GM23338 (cell line): ENCODE measurements around the gene MAP1LC3A.

Experiments
- CREB1 ChIP-seq: fragments of 250-450 bp; sonication (Bioruptor Pico); IDR thresholded peaks from 2 replicates; pipeline ENCODE4 v1.5.0; 2020; ENCODE audit warnings: low read depth, mild to moderate bottlenecking, moderate library complexity
- EZH2 ChIP-seq: fragments of 200-600 bp; sonication (generic); IDR thresholded peaks from one replicate; pipeline ENCODE4 v1.8.0; 2017; ENCODE audit warnings: antibody characterized with exemption, mild to moderate bottlenecking, low read depth; ENCODE audit not compliant: unreplicated experiment
- EZH2phosphoT487 ChIP-seq: fragments of 200-600 bp; sonication (generic); IDR thresholded peaks from one replicate; pipeline ENCODE4 v1.8.1; 2018; ENCODE audit warnings: antibody characterized with exemption; ENCODE audit not compliant: unreplicated experiment
- JUNB ChIP-seq: IDR thresholded peaks from one replicate; pipeline ENCODE4 v1.6.1; 2016; ENCODE audit warnings: antibody characterized with exemption; ENCODE audit not compliant: unreplicated experiment
- POLR2AphosphoS5 ChIP-seq: IDR thresholded peaks from 2 replicates; pipeline ENCODE4 v1.6.1; 2016; ENCODE audit warnings: antibody characterized with exemption, low read depth
- REST ChIP-seq: IDR thresholded peaks from one replicate; pipeline ENCODE4 v1.6.1; 2018; ENCODE audit warnings: antibody characterized with exemption; ENCODE audit not compliant: unreplicated experiment
- TF ChIP-seq, protein P1 (sequence below), 2 experiments: fragments of 200-600 bp in 1 of 2; sonication (generic) in 1 of 2; conservative IDR thresholded peaks; 2 replicates each; pipeline versions ENCODE4 v1.5.1 to v1.6.1; 2016 to 2017; ENCODE audit warnings: antibody characterized with exemption in 2 of 2, low read depth in 2 of 2, mild to moderate bottlenecking in 2 of 2, moderate library complexity in 1 of 2
- TF ChIP-seq, protein P2 (sequence below): IDR thresholded peaks from 2 replicates; pipeline ENCODE4 v1.6.1; 2016; ENCODE audit warnings: antibody characterized with exemption

GRCh38 chr20:34582221-34582620 lies 23.7 kb downstream of the MAP1LC3A start:
- TF ChIP-seq POLR2AphosphoS5: no peak
- TF ChIP-seq, protein P1, sequence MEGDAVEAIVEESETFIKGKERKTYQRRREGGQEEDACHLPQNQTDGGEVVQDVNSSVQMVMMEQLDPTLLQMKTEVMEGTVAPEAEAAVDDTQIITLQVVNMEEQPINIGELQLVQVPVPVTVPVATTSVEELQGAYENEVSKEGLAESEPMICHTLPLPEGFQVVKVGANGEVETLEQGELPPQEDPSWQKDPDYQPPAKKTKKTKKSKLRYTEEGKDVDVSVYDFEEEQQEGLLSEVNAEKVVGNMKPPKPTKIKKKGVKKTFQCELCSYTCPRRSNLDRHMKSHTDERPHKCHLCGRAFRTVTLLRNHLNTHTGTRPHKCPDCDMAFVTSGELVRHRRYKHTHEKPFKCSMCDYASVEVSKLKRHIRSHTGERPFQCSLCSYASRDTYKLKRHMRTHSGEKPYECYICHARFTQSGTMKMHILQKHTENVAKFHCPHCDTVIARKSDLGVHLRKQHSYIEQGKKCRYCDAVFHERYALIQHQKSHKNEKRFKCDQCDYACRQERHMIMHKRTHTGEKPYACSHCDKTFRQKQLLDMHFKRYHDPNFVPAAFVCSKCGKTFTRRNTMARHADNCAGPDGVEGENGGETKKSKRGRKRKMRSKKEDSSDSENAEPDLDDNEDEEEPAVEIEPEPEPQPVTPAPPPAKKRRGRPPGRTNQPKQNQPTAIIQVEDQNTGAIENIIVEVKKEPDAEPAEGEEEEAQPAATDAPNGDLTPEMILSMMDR (conservative IDR thresholded peaks at IDR 0.05; ENCODE audit: low read depth in 2 of 2): no peak
- no peak for TF ChIP-seq CREB1 (CRISPR knock-in tag)
- no peak for TF ChIP-seq REST
- no peak for TF ChIP-seq EZH2
- no peak for TF ChIP-seq EZH2phosphoT487
- TF ChIP-seq JUNB: no peak
- TF ChIP-seq, protein P2, sequence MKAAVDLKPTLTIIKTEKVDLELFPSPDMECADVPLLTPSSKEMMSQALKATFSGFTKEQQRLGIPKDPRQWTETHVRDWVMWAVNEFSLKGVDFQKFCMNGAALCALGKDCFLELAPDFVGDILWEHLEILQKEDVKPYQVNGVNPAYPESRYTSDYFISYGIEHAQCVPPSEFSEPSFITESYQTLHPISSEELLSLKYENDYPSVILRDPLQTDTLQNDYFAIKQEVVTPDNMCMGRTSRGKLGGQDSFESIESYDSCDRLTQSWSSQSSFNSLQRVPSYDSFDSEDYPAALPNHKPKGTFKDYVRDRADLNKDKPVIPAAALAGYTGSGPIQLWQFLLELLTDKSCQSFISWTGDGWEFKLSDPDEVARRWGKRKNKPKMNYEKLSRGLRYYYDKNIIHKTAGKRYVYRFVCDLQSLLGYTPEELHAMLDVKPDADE: no peak
